GM04504 (cell line): ENCODE data around the gene PLXNB2.
"Not testable (repeated sequence)": the region's sequence is repeated elsewhere in the genome, so short reads cannot be mapped to it uniquely, and the experiment has no call there.

Experiments used
- DNase-seq: peaks from one replicate; pipeline ENCODE4 v3.0.0-alpha.2; 2012; ENCODE audit warnings: low read depth

The PLXNB2 gene

DNA sequence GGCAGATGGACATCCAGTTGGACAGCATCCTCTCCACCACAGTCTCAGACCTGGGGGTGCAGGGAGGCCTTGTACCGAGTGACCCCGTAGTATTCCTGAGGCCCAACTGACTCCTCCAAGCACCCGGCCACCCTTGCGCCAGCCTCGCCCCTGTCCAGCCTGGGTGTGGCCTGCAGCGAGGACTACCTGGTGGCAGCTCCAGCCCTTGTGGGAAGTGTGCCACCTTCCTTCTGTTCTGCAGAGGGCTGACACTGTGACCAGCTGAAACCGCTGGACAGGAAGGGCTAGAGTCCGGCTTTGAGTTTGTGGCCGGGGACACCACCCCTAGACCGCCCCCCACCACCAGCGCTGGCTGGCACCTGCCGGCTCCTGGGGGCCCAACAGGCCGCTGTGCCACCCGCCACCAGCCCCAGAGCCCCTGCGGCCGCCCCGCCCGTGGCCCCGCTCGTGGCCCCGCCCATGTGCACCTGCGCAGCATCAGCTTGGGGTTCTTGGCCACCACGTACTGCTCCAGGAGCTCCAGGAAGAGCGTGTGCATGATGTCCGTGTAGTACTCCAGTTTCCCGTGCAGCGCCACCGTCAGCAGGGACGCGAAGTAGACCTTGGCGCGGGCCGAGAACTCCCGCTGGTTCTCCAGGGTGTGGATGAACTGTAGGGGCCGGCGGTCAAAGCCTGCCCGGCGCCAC lies 27.3 kb downstream of the PLXNB2 start:
- DNase-seq, result no peak

DNA sequence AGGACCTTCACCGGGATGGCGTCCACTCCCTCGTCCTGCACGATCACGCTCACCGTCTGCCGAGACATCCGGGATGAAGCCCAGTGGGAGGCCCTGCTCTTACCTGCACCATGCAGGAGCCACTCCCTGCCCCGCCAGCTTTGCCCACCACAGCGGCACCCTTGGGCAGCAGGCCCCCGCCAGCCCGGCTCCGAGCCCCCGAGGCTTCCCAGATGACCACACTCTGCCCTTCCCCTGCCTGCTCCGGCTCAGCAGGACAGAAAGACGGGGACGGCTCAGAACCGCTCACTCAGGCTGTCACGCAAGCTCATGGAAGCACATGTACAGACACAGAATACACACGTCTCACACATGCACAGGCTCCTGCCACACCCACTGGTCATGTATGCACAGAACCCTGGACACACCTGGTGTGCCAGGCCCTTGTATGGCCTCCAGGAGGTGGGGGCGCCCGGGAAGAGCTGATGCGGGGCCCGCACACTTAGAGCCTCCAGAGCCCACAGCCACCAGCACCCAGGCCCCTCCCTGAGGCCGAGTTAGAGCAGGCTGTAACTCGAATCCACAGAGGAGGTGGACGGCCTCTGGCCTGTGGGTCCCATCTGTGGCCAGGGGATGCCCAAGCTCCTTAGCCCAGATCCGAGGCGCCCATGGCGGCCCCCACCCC lies 28.4 kb downstream of the PLXNB2 start:
- no peak for DNase-seq

DNA sequence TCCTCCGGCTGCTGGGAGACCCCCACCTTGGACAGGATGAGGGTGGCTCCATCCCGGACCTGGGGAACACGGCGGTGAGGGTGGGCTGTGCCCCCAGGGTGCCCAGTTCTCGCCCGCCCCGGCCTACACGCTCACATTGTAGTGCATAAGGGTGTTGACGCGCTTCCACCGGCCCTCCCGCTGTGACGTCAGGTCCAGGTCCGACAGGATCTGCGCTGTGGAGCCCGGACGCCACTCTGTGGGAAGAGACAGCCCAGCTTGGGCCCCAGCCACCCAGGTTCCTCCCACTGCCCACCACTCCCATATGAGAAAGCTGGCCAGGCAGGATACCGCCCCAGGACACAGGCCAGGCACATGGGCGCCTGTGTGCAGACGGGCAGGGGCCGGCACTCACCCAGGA lies 29.0 kb downstream of the PLXNB2 start:
- no peak for DNase-seq

DNA sequence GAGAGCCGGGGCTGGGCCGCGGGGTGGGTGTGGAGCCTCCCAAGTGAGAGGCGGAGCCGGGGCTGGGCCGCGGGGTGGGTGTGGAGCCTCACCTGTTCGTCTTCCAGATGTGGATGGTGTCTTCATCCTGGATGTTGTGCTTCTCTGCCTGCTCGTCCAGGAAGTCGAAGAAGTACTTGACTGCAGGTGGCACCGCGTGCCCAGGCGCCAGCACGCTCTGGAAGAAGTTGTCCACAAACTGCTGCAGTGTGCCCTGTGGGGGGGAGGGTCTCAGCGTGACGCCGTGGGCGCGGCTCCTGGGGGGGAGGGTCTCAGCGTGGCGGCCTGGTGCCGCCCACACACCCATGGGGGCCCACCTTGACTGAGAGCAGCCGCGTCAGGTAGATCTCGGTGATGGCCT lies 29.7 kb downstream of the PLXNB2 start:
- no peak for DNase-seq

DNA sequence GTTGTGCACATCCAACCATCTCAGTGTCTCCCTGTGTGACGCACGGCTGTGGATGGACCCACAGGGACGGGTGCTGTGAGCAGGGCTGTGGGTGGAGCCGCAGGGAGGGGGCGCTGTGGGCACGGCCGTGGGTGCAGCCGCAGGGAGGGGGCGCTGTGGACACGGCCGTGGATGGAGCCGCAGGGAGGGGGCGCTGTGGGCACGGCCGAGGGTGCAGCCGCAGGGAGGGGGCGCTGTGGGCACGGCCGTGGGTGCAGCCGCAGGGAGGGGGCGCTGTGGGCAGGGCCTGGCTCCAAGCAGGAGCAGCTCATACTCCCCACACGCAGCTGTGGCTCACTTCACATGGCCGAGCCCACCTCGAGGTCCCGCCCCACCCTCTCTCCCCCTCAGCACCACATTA lies 31.3 kb downstream of the PLXNB2 start:
- no peak for DNase-seq

DNA sequence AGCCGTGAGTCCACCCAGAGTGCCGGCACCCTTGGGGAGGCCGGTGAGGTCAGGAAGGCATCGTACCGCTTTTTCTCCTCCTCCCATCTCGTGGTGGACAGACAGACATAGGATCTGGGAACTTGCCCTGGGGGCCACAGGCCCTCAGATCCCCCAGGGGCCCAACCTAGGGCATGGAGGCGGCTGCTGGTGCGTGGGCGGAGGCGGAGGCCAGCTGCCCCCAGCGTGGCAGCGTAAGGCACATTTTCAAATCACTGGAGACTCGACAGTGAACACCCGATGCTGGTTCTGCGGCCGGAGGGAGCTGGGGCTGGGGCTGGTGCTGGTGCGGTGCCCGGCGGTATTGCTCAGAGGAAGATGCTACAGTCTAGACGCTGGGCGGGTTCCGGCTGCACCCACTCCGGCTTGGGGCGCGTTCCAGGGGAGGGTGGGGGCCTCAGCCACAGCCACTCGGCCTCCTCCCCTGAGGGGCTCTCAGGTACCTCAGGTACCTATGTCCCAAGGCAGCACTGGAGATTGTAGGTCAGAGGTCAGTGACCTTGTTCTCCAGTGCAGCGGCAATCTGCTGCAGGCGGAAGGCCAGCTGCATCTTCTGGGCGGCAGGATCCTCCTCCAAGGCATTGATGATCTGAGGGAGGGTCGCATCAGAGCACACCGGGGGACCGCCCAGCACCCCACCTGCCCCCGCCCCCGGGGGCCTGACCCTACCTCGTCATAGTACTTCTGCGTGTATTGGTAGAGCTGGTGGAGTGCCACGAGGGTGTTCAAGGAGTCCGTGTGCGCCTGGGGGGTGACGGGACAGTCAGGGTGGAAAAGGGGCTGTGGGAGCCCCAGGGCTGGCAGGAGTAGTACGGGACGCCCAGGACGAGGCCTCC lies 32.0 kb downstream of the PLXNB2 start:
- no peak for DNase-seq

DNA sequence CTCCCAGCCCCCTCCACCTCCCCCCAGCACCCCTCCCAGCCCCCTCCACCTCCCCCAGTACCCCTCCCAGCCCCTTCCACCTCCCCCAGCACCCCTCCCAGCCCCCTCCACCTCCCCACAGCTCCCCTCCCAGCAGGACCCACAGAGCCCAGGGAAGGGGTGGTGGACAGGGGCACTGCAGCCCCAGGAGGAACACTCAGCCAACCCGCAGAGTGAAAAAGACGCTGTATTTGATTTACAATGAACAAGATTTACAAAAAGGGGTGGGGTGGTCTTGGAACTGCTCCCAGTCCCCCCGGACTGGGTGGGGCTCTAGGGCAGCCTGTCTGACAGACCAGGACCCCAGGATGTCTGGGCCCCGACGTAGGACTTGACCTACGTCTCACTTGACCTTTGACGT lies 32.7 kb downstream of the PLXNB2 start:
- no peak for DNase-seq

DNA sequence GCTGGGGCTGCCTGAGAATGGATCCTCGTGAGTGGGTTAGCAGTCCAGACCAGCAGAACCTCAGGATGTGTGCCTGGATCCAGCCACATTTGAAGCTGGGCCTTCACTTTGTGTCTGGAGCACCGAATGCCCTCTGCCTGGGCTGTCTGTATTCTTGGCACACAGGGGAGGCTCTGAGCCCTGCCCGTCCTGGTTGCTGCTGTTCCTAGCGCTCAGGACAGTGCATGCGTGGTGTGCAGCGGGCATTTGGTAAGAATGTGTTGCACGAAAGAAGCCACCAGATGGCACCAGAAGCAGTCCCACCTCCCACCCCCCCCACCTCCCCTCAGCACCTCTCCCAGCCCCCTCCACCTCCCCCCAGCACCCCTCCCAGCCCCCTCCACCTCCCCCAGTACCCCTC lies 33.1 kb downstream of the PLXNB2 start:
- DNase-seq, result no peak

DNA sequence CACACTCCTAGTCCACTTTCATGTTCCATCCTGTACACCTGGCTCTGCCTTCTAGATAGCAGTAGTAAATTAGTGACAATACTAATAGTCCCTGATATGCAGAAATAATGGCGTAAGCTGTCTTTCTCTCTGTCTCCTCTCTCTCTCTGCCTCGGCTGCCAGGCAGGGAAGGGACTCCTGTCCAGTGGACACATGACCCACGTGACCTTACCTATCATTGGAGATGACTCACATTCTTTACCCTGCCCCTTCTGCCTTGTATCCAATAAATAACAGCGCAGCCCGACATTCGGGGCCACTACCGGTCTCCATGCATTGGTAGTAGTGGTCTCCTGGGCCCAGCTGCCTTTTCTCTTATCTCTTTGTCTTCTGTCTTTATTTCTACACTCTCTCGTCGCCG lies 33.7 kb downstream of the PLXNB2 start:
- DNase-seq, result not testable (repeated sequence)

DNA sequence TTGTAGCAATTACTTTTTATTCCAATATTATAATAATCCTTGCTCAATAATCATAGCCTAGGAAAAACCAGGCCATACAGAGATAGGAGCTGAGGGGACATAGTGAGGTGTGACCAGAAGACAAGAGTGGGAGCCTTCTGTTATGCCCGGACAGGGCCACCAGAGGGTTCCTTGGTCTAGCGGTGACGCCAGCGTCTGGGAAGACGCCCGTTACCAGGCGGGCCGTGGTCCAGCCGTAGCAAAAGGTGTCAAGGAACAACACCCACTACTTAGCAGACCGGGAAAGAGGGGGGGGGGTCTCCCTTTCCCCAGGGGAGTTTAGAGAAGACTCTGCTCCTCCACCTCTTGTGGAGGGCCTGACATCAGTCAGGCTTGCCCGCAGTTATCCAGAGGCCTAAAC lies 34.1 kb downstream of the PLXNB2 start:
- not testable (repeated sequence) for DNase-seq

DNA sequence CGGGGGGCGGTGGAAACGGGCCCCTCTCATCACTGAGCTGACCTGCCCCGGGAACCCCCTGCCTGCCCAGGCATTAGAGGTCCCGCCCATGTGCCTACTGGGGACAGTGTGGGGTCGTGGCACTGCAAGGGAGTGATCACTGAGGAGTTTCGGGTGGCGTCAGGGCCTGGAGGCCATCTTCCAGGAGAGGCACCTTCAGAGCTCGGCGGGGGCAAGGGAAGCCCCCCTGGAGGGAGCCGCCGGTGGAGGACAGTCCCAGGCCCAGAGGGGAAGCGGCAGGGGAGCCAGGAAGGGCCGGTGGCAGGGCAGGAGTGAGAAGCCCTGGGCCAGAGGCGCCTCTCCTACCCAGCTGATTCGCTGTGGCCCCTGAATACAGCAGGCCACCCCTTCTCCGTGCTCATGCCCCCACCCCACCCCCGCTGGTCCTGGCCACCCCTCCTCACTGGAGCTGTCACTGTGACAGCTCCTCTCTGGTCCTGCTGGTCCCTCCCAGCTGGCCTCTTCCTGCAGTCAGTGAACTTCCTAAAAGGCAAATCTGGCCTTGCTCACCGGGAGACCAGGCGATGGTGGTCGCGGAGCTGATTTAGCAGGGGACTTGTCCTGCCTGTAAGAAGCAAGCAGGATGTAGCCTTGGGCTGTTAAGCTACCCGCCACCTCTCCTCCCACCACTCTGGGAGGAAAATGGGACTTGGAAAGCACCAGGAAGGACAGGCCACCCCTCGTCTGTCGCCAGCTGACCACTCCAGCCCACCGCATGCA lies 35.2 kb downstream of the PLXNB2 start:
- no peak for DNase-seq

DNA sequence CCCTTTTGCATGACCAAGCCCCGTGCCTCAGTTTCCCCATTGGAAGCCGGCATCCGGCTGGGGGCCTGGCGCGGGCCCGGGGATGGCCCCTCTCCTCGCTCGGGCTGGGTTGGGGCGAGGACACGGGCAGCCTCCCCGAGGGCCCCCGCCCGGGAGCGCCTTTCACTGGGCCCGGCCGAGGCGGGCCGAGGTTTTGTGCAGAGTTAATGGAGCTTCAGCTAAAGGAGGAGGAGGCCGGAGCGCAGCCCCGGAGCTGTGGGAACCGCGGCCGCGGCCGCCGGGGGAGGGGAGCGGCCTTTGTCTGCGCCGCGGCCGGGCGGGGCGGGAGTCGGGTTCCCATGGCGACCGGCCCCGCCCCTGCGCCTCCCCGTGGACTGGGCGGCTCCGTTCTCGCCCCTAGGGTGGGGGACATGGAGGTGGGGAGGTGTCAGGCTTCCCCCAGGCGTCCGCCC lies 35.9 kb downstream of the PLXNB2 start:
- DNase-seq, result no peak

DNA sequence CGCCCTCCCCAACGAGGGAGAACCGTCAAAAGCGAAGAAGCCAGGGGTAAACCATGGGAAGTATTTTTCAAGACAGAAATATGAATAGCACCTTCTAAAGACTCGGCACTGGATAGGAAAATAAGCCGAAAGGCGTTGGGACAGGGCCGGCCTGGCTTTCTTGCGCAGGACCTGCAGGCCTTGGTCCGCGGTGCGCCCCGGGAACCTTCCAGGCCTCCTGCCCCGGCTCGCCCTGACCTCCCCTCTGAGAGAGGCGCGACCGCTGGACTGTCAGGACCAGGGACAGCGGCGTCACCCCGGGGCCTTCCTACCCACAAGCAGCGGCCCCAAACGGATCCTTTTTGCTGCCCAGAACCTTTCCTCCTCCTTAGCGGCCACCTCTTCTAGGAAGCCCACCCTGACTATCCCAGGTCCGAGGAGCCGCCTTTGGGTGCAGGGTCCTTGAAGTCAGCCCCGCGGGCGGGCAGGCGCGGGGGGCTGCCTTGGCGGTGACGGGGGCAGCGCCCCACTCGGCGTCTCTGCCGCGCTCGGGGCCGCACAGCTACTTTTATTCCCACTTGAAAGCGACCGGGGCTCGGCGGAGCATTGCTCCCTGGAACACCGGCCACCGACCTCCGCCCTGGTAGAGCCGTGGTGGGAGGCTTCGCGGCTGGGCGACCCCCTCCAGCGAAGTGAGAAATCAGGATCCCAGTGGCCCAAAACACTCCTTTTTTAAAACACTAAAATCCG lies 36.6 kb downstream of the PLXNB2 start:
- no peak for DNase-seq

DNA sequence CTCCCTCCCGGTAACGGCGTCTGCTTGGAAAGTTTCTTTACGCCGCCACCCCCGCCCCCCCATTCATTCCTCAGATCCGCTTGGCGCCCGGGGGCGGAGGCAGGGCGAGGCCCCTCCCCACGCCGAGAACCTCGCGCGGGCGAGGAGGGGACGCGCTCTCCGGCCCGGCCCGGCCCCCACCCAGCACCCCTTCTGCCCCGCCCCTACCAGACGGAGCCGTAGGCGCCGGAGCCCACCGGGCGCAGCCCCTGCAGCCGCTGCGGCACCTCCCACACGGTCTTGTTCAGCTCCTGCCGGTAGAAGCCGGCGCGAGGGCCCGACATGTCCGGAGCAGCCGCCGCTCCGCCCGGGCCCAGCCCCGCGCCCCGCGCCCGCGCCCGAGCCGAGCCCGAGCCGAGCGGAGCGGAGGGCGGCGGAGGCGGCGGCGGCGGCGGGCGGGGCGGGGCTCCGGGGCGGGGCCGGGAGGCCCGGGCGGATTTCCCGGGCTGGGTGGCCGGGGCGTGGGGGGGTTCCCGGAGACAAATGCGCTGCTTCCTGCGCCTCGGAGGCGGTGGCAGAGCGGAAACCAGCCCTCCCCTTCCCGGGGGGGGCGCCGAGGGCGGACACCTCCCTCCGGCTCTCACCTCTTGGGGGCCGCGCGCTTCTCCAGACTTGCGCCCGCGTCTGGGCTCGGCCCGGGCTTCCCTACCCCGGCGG lies 37.3 kb downstream of the PLXNB2 start, which contains the start of gene MAPK11:
Gene MAPK11 (minus strand): TSS at position 411 of the 696 bp plus-strand sequence. CDS start 88 bp downstream, at position 323.
- DNase-seq, result no peak

DNA sequence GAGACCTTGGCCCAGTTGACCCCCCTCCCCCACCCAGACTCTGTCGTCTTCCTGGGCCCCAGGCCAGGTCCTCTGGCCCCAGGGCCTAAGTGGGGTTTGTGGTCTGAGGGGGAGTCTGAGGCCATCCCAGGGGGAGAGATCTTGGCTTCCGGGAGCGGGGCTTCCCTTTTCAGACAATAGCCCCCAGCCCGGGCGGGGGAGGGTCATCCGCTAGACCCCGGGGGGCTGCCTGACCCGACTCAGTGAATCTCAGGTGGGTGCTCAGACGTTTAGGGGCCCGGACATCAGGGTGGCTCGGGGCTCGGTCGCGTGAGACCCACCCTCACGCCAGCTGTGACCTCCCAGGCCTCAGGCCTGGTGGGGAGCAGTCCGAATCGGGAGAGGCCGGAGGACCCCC lies 37.9 kb downstream of the PLXNB2 start:
- no peak for DNase-seq

DNA sequence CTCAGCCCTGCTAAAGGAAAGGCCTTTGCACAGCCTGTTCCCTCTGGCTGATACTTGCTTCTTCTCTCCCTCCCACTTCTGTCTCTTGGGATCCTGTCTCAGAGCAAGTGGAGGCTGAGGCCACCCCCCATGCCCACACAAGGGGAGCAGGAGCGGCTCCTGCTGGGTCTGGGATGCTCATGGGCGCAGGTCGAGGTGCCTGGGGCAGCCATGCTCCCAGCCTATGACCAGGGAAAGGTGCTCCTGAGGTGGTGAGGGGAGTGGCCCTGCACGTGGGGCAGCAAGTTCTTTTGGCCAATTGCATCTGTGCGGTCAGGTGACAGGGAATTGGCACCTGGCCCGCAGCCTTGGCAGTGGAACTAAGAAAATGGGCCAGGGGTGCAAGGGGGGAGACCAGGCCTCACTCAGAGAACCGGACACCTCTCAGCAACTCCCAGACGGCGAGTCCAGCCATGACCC lies 38.8 kb downstream of the PLXNB2 start:
- no peak for DNase-seq

DNA sequence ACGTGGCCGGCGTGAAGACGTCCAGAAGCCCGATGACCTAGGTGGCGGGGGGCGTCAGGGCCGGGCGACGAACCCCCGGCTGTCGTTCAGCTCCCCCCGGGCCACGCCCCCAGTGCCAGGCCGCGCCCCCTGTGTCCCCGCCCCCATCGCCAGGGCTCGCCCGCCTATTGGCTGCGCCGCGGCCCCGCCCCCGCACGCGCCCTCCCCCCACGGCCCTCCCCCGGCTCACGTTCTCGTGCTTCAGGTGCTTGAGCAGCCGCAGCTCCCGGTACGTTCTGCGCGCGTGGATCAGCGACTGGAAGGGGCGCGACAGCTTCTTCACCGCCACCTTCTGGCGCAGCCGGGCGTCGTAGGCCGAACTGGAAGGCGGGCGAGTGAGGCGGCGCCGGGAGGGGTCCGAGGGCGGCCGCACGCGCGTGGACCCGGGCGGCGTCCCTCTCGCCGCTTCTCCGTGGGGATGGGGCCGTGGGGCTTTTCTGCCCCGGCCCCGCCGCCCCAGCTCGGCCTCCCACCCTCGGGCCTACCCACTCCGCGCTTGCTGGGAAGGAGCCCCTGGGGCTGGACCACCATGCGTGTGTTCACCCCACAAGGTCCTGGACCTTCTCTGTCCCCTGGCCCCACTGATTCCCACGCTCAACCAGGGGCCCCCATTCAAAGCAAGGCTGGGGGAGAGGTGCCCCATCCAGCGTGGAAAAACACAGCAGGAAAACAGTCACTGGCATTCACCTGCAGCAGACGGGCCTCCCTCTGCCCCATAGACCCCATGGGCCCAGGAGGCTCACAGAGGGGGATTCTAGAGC lies 39.7 kb downstream of the PLXNB2 start:
- DNase-seq, result no peak

DNA sequence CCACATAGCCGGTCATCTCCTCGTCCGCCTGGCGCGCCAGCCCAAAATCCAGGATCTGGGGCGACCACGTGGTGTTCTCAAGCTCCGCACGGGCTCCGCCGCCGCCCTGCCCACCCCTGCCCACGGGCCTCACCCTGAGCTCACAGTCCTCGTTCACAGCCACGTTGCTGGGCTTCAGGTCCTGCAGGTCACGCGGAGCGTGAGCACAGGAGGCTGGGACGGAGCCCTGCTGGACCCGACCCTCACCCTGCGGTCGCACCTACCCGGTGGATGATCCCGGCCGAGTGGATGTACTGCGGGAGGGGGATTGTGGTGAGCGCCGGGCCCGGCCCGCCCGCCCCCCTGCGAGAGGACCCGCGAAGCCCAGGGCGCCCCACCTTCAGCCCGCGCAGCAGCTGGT lies 40.5 kb downstream of the PLXNB2 start:
- DNase-seq, result no peak

DNA sequence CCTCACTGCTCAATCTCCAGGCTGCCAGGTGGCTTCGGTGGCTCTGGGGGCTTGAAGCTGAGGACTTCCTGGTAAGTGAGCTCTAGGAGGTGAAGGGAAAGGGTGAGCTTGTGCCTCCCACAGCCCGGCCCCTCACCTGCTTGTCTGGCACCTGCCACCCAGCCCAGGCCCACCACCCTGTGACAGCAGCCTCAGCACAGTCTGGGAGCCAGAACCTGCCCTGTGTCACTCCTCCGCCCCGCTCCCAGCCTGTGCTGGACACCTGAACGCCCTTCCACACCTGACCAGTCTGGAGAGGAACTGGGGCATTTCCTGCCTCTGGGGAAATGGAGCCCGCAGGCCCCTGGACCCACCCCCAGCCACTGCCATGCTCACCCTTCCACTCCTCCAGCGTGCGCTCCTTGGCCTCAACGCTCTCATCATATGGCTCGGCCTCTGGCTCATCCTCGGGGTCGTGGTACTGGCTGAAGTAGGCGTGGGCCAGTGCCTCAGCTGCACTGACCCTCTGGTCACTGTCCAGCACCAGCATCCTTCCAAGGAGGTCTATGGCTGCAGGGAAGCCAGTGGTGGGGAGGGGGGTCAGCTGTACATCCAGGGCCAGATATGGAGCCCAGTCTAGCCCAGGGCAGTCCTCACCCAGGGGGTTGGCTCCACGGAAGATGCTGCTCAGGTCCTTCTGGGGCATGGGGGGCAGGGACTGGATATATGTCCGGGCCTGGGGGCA lies 42.3 kb downstream of the PLXNB2 start:
- DNase-seq, result no peak
